H9 (cell line): ENCODE data around the gene CFAP73. TPM values are rescaled to one million over a fixed set of nuclear protein-coding genes. Genes with fewer than 3 reads are reported as not detected.
A peak's percentile ranks its signal among the peaks of the same experiment; 100 is the strongest.

Source experiments
- DNase-seq: peaks from one replicate; pipeline ENCODE4 v3.0.0-alpha.2; 2017
- H2AFZ ChIP-seq: one replicate; pipeline ENCODE4 v1.6.1; 2013; ENCODE audit warnings: mild to moderate bottlenecking, low read length, control low read depth, moderate library complexity
- H2AK5ac ChIP-seq: 2 replicates; pipeline ENCODE4 v1.6.1; 2013; ENCODE audit warnings: low read length, control low read depth, mixed read lengths; ENCODE audit not compliant: insufficient read length
- H2BK120ac ChIP-seq: one replicate; pipeline ENCODE4 v1.6.1; 2013; ENCODE audit warnings: low read depth, mild to moderate bottlenecking, low read length, control low read depth, inconsistent platforms; ENCODE audit not compliant: poor library complexity, severe bottlenecking
- H2BK12ac ChIP-seq: 2 replicates; pipeline ENCODE4 v1.6.1; 2013; ENCODE audit warnings: low read length, control low read depth, mixed read lengths, low read depth; ENCODE audit not compliant: insufficient read length
- H2BK15ac ChIP-seq: 2 replicates; pipeline ENCODE4 v1.6.1; 2013; ENCODE audit warnings: low read depth, low read length, control low read depth
- H2BK20ac ChIP-seq: one replicate; pipeline ENCODE4 v1.6.1; 2013; ENCODE audit warnings: low read depth, mild to moderate bottlenecking, low read length, control low read depth, inconsistent platforms; ENCODE audit not compliant: poor library complexity, severe bottlenecking
- H2BK5ac ChIP-seq: 2 replicates; pipeline ENCODE4 v1.6.1; 2013; ENCODE audit warnings: low read length, control low read depth, mixed read lengths; ENCODE audit not compliant: insufficient read length
- H3K14ac ChIP-seq: 2 replicates; pipeline ENCODE4 v1.6.1; 2013; ENCODE audit warnings: low read length, control low read depth; ENCODE audit not compliant: insufficient read depth
- H3K18ac ChIP-seq: 2 replicates; pipeline ENCODE4 v1.6.1; 2013; ENCODE audit warnings: low read depth, mild to moderate bottlenecking, mixed read lengths, low read length, control low read depth; ENCODE audit not compliant: insufficient read length
- H3K23ac ChIP-seq: 2 replicates; pipeline ENCODE4 v1.6.1; 2013; ENCODE audit warnings: low read length, control low read depth, mixed read lengths, low read depth; ENCODE audit not compliant: insufficient read length
- H3K23me2 ChIP-seq: 2 replicates; pipeline ENCODE4 v1.6.1; 2013; ENCODE audit warnings: low read depth, mild to moderate bottlenecking, mixed read lengths, low read length, control low read depth; ENCODE audit not compliant: insufficient read length, poor library complexity, severe bottlenecking
- H3K27ac ChIP-seq: 2 replicates; pipeline ENCODE4 v1.5.1; 2013; ENCODE audit warnings: low read length, control low read depth, mixed read lengths, low read depth; ENCODE audit not compliant: insufficient read length
- H3K27me3 ChIP-seq: 2 replicates; pipeline ENCODE4 v1.6.1; 2013; ENCODE audit warnings: low read length, control low read depth, inconsistent platforms; ENCODE audit not compliant: insufficient read depth
- H3K4ac ChIP-seq: 2 replicates; pipeline ENCODE4 v1.6.1; 2013; ENCODE audit warnings: low read depth, mild to moderate bottlenecking, control low read depth, inconsistent platforms, low read length, moderate library complexity
- H3K4me1 ChIP-seq: 2 replicates; pipeline ENCODE4 v1.6.1; 2013; ENCODE audit warnings: low read length, control low read depth, inconsistent platforms; ENCODE audit not compliant: insufficient read depth
- H3K4me2 ChIP-seq: 2 replicates; pipeline ENCODE4 v1.6.1; 2013; ENCODE audit warnings: low read length, control low read depth, mixed read lengths; ENCODE audit not compliant: insufficient read length, insufficient read depth
- H3K56ac ChIP-seq: 2 replicates; pipeline ENCODE4 v1.6.1; 2013; ENCODE audit warnings: low read depth, mild to moderate bottlenecking, mixed read lengths, low read length, control low read depth; ENCODE audit not compliant: insufficient read length
- H3K79me1 ChIP-seq: 2 replicates; pipeline ENCODE4 v1.6.1; 2013; ENCODE audit warnings: low read depth, mild to moderate bottlenecking, moderate library complexity, low read length, control low read depth, inconsistent platforms; ENCODE audit not compliant: insufficient read depth, poor library complexity, severe bottlenecking
- H3K79me2 ChIP-seq: 2 replicates; pipeline ENCODE4 v1.6.1; 2013; ENCODE audit warnings: low read length, control low read depth, inconsistent platforms; ENCODE audit not compliant: insufficient read depth
- H3K9ac ChIP-seq: 2 replicates; pipeline ENCODE4 v1.6.1; 2013; ENCODE audit warnings: low read length, control low read depth, mixed read lengths; ENCODE audit not compliant: insufficient read length; ENCODE audit errors: extremely low read depth
- H3K9me3 ChIP-seq: one replicate; pipeline ENCODE4 v1.6.1; 2013; ENCODE audit warnings: low read depth, low read length, inconsistent platforms; ENCODE audit not compliant: control insufficient read depth
- H3T11ph ChIP-seq: one replicate; pipeline ENCODE4 v1.6.1; 2013; ENCODE audit warnings: mild to moderate bottlenecking, low read length, control low read depth, inconsistent platforms
- H4K20me1 ChIP-seq: one replicate; pipeline ENCODE4 v1.6.1; 2013; ENCODE audit not compliant: control insufficient read depth, insufficient read length, insufficient read depth
- H4K5ac ChIP-seq: 2 replicates; pipeline ENCODE4 v1.6.1; 2013; ENCODE audit warnings: low read depth, mild to moderate bottlenecking, mixed read lengths, low read length, control low read depth; ENCODE audit not compliant: insufficient read length
- H4K8ac ChIP-seq: replicated peaks from 2 replicates; pipeline ENCODE4 v1.6.1; 2013; ENCODE audit warnings: low read length, control low read depth, mixed read lengths, low read depth; ENCODE audit not compliant: insufficient read length
- H4K91ac ChIP-seq: 2 replicates; pipeline ENCODE4 v1.6.1; 2013; ENCODE audit warnings: low read depth, mild to moderate bottlenecking, moderate library complexity, mixed read lengths, low read length, control low read depth; ENCODE audit not compliant: insufficient read length
- H3K27ac Mint-ChIP-seq, 3 experiments: 2 replicates in 2 of 3; 3 replicates in 1 of 3; pipeline ENCODE4 v1.8.0; 2020 to 2021; ENCODE audit warnings: mixed read lengths in 3 of 3, mild to moderate bottlenecking in 1 of 3, moderate library complexity in 1 of 3
- H3K27me3 Mint-ChIP-seq: 2 replicates; pipeline ENCODE4 v1.8.0; 2021; ENCODE audit warnings: low read depth, mild to moderate bottlenecking, moderate library complexity, mixed read lengths
- H3K36me3 Mint-ChIP-seq, 3 experiments: 2 replicates in 2 of 3; 3 replicates in 1 of 3; pipeline ENCODE4 v1.8.0; 2020 to 2021; ENCODE audit warnings: low read depth in 3 of 3, mixed read lengths in 3 of 3; ENCODE audit not compliant: insufficient read depth in 1 of 3
- H3K4me1 Mint-ChIP-seq, 2 experiments: 2 replicates each; pipeline ENCODE4 v1.8.0; 2020; ENCODE audit warnings: mixed read lengths in 2 of 2
- H3K4me3 Mint-ChIP-seq, 2 experiments: 2 replicates in 1 of 2; 3 replicates in 1 of 2; pipeline ENCODE4 v1.8.0; 2020 to 2021; ENCODE audit warnings: mild to moderate bottlenecking in 2 of 2, mixed read lengths in 2 of 2, moderate library complexity in 1 of 2
- H3K9me3 Mint-ChIP-seq, 2 experiments: 2 replicates in 1 of 2; 3 replicates in 1 of 2; pipeline ENCODE4 v1.8.0; 2020; ENCODE audit warnings: mild to moderate bottlenecking in 2 of 2, mixed read lengths in 2 of 2, moderate library complexity in 1 of 2
- WGBS: extraction: QIAGEN DNeasy Blood & Tissue Kit; methylation state at CpG from one replicate; pipeline ENCODE4 v1.1.7; 2013; ENCODE audit warnings: missing lambda C conversion rate, low lambda C conversion rate, mixed read lengths; ENCODE audit not compliant: insufficient read length; ENCODE audit errors: extremely low coverage; 5-methylcytosine and 5-hydroxymethylcytosine counted together
- total RNA-seq: library from RNA; stranded (reverse); gene quantifications from 2 replicates; pipeline ENCODE4 v1.2.1, GENCODE V29; 2021
- TF ChIP-seq, protein P1 (sequence below): fragments of 200-600 bp; sonication (generic); conservative IDR thresholded peaks from 3 replicates; pipeline ENCODE4 v1.8.0; 2021; ENCODE audit warnings: antibody characterized with exemption, mild to moderate bottlenecking

Gene CFAP73
- total RNA-seq, 1 experiment from 2014 or later = not detected

DNA sequence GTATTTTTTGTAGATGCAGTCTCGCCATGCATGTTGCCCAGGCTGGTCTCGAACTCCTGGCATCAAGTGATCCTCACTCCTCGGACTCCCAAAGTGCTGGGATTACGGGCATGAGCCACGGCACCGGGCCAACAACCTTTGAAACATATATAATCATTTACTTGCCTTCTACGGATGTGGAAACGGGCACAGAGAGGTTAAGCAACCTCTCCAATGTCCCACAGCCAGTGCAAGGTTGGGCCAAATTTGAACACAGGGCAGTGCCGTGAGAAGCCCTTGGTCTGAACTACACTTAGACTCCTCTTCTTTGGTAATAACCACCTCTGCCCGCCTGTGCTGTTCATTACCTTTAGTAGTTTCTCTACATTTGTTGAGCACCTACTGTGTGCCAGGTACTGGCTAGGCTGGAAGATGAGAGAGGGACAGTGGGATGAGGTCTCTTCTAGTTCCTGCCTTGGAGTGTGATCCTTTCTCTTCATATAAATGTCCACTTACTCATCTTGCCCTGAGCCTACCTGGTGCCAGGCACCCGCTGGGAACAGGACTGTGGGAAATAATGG lies 33.6 kb downstream of the CFAP73 start:
- Mint-ChIP-seq H3K9me3 (no peaks in the 10 kb centered on the region), H3K4me1 (peaks cover 8 to 12% of the 10 kb centered on the region in 2 experiments), H3K4me3 (peak overlapping the region; percentile 29 to 89; a peak in 2 of 5 replicates), H3K27me3 (no peaks in the 10 kb centered on the region), H3K27ac (peak overlapping the region in 1 of 3 experiments; percentile 67; a peak in 1 of 7 replicates), H3K36me3 (peaks cover 39 to 53% (median 49%) of the 10 kb centered on the region in 3 experiments)
- Histone ChIP-seq H3T11ph (no peak overlapping the region), H3K4ac (no peak overlapping the region), H3K4me2 (no peak overlapping the region), H2AFZ (no peak overlapping the region), H2BK5ac (no peak overlapping the region), H4K8ac (no peak overlapping the region), H3K4me1 (no peaks in the 10 kb centered on the region), H3K79me2 (peaks cover 16% of the 10 kb centered on the region; the same call in 1 of the 2 replicates), H4K5ac (no peak overlapping the region), H4K91ac (no peak overlapping the region), H3K27me3 (no peaks in the 10 kb centered on the region), H3K79me1 (peaks cover 17% of the 10 kb centered on the region), H3K23ac (no peak overlapping the region), H3K9ac (no peak overlapping the region), H2BK120ac (no peak overlapping the region), H2BK15ac (no peak overlapping the region), H3K9me3 (no peaks in the 10 kb centered on the region), H4K20me1 (no peaks in the 10 kb centered on the region), H3K56ac (no peak overlapping the region), H3K14ac (no peak overlapping the region), H3K27ac (no peak overlapping the region), H2BK12ac (no peak overlapping the region), H3K23me2 (peaks cover 8% of the 10 kb centered on the region), H3K18ac (no peak overlapping the region), H2BK20ac (no peak overlapping the region), H2AK5ac (no peak overlapping the region)
- WGBS = no CpG with 5 or more reads among the region's 11 CpGs
- DNase-seq = no peak
- TF ChIP-seq, protein P1, sequence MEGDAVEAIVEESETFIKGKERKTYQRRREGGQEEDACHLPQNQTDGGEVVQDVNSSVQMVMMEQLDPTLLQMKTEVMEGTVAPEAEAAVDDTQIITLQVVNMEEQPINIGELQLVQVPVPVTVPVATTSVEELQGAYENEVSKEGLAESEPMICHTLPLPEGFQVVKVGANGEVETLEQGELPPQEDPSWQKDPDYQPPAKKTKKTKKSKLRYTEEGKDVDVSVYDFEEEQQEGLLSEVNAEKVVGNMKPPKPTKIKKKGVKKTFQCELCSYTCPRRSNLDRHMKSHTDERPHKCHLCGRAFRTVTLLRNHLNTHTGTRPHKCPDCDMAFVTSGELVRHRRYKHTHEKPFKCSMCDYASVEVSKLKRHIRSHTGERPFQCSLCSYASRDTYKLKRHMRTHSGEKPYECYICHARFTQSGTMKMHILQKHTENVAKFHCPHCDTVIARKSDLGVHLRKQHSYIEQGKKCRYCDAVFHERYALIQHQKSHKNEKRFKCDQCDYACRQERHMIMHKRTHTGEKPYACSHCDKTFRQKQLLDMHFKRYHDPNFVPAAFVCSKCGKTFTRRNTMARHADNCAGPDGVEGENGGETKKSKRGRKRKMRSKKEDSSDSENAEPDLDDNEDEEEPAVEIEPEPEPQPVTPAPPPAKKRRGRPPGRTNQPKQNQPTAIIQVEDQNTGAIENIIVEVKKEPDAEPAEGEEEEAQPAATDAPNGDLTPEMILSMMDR = no peak
